IPS-NIHi7 (cell line): ENCODE results near the gene STPG4.

Experiments
- DNase-seq: peaks from one replicate; pipeline ENCODE4 v3.0.0; 2012; ENCODE audit warnings: mixed read lengths; ENCODE audit errors: extremely low spot score

STPG4 gene

DNA sequence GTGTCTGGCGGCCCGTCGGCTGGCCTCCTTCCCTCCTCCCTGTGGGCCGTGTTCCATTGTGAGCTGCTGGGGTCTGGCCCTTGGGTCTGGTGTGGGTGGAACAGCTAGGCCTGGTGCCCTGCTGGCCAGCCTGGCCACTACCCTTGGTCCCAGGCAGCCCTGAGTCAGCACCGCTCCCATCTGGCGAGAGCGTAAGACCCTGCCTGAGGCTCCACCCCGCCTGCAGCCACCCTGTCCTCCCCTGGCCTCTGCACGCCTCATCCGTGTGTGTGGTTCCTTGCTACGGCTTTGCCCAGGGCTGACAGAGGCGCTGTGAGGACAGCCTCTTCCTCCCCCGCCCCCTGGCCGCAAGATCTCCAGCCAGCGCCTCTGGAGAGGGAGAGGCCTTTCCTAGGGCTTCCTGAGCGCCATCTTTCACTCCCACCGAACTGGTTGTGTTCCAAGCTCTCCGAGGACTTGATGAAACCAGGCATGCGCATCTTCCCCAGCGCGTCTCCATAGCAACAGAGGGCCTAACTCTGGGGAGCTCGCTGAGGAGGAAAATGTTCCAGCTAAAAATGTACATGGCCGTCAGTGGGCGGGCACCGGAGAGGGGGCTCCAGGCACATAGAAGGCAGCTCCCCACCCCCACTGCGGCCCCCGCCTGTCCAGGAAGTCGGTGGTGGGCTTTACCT lies 83.0 kb downstream of the STPG4 start:
- DNase-seq: no peak

DNA sequence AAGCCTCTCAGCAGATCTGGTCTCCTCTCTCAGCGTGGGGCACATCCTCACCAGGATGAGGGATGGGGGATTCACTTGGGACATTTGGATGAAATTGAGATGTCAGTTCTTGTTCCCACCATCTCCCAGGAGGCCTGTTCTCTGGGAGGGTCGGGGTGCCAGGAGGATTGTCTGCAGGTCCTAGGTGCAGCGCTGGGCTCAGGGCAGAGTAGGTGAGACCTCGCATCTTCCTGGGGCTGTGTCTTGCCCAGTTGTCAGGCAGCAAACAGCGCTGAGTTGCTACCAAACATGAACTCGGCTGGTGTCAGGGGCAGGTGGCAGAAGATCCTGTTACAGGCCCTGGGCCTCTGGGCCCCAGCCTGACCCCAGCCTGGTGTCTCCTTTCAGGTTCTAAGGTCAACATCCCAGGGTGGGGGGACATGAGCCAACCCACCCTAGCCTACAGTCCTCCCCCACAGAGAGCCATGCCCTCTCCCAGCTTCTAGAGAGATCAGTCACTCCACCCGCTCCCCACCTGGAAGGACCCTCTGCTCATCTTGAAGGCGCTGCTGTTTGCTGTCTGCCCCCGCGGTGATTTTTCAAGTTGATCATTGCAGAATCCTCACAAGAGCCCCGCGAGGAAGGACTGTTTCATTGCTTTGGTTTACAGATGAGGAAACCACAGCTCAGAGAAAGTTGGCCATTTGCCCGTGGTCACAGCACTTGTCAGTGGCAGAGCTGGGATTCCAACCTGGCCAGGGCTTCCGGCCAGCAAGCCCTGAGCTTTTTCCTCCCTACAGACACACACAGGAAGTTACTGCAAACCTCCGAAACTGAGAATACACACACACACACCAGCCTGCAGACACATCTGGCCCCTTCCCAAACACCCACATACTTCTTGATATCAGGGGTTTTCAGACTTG lies 83.9 kb downstream of the STPG4 start:
- no peak for DNase-seq

DNA sequence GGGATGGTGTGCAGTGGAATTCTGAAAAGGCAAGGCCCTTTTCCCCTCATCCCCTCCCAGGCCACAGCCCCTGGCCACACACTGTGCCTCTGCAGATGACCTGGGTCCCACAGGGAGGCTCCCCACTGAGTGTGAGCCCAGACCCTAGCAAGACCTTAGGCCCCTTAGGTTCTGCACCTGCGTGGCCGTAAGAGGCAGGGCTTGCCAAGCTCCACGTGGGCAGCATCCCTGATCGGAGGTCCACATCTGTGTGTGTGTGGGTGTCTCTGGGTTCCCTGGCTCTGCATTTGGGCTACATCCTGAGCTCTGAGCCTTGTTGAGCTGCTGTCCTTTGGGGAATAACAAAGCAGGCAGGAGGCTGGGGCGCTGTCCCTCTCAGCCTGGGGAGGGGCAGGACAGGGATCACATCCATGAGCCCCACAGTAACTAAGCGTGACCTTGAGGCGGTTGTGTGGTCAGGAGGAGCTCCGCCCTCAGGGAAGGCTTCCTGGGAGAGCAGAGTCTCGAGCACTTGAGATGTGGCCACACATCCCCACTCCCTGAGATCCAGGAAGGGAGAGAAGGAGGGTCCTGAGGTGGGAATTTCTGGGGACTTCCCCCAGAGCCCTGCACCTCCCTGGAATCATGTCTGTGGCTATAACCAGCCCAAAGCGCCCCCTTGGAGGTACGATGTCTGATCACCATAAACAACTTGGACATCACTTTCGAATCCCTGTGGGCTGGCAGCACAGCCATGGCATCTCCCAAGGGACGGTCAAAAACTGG lies 84.8 kb downstream of the STPG4 start:
- DNase-seq: no peak

DNA sequence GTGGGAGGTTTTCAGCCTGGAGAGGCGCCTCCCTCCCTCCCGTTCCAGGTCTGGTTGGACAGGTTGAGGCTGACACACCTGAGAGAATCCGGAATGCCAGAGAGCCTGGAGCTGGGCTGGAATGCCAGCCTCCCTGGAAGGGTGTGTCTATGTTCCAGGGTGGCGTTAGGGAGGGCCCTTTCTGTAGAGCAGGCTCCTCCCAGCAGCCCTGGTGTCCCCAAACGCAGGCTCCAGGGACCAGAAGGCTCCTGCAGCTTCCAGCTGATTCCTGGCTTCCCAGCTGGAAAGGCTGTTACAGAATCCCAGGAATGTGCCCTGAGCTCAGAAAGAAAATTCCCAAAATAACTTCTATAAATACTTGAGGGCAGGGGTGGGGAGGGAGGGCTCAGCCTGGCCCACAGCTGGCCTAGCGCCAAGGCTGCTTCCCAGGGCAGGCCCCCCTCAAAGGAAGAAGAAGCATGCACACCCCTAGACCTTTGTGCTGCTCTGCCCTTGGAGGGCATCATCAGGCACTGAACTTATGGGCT lies 85.4 kb downstream of the STPG4 start:
- peak; percentile 80 for DNase-seq

DNA sequence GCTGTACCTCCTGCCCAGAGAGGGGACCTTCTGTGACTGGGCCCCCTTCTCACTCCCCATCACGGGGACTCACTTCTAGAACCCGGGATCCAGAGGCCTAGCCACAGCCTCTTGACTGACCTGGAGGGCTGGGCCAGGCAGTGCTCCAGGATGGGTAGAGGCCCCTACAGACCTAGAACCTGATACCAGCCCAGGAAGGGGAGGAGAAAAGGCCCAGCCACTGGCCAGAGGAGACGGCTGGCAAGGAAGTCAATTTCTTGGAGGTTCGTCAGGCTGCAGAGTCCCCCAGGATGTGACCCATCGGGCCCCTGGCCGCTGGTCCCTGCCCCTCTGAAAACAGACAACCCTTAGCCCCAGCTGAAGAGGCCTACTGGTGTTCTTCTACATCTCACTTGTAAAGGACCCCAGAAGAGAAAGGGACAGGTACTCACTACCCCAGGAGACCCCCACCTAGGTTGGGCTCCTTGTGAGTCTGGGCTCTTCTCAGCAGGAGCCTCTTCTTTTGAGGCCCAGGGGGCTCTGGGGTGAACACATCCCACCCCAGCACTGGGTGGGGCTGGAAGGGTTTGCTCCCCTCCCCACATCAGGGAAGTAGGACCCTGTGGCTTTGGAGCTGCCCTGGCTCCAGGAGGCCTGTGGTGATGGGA lies 86.0 kb downstream of the STPG4 start:
- DNase-seq: no peak

DNA sequence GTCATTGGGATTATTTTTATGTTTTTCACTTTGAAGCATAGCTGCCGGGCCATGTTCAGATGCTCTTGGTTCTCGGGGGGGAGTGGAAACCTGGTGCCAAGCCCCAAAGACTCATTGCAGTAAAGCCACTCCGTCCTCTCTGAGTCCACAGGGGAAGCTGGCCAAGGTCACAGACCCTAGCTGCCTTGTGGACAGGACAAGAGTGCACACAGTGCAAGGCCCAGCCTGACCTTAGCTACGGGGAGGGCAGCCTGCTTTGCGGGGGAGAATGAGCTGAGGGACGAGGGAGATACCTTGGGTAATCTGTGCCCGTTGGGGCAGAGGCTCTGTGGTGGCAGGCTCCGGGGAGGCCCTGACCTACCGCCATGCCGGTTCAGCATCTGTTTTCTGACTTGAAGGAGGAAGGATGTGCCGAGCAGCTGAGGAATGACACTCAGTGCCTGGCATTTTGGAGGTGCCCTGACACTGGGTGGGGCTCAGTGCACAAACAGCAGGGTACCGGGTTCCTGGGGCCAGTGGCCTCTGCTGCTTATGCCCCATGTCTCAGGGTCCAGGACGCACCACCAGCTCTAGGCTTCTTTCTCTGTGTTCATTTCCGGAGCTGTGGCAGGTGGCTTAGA lies 87.2 kb downstream of the STPG4 start:
- DNase-seq: no peak

DNA sequence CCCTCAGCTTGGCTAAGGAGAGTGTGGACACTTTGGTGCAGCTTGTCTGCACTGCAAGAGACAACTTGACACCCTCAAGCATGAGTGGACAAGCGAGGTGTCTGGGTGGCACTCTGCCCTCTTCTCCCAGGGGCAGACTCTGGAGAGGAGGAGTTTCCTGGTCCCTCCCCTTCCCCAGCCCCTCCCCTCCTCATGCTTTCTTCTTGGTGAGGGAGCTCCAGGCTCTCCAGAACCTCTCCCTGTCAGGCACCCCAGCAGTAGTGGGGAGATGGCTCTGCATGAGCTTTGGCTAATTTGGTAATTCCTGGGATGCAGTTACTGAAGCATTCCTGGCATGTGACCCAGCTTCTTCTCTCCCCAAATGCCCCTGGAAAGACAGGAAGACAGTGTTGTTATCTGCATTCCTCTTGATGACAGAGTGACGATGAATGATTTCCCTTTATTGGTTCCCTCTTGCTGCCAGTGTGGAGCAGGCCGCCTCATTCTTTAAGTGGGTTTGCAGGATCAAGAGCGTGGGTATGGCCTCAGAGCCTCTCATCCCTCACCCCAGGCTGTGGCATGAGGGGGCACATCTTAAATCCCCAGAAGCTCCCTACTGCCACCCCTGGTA lies 89.2 kb downstream of the STPG4 start:
- no peak for DNase-seq

DNA sequence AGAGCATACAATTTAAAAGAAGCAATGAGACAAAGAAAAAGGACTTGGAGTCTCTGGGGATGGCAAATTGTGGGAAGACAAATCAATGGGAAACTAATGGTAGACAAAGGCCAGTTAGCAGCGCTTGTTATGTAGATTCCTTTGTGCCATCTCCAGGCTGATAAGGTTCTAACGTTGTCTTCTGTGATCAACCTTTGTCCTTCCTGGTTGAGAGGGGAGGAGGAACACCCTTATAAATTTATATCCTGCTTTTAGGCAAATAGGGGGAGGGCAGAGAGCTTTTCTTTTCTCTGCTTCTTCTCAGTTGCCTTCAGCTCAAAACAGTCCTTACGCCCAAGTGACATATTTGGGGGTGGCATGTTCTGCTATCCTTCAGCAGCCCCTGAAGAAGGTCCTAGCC lies 89.8 kb downstream of the STPG4 start:
- no peak for DNase-seq

DNA sequence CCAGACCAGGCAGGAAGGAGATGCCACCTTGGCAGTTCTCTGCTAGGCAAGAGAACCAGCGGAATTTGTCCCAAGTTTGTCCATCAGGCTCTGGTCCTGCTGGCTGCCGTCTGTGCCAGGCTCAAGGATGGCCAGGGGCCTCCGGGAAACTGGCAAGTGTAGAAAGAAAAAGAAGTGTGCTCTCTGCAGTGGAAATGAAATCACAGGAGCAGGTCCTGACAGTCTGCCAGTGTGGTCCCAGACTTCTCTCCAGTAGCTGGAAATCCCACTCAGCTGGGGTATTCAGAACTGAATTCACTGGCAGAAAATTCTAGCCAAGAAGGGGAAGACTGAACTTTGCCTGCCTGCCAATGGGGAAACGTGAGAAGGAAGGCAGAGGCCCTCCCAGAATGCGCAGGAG lies 91.0 kb downstream of the STPG4 start:
- DNase-seq: no peak

DNA sequence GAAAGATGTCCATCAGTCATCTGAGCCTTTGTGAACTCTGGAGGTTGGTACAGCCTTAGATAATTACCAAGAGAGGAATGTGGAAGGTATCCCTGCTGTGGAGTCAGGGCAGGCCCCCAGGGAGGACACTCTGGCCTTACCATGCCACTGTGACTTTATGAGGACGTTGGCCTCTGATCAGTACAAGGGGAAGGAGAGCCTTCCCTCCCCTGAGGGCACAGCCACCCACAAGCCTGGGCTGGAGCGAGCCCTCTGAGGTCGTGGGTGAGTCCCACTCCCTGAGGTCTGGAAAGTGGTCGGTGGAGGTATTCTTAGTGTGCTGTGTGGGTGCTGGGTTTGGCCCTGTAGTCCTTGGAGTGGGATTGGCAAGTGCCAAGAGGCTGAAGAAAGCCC lies 91.6 kb downstream of the STPG4 start:
- no peak for DNase-seq

DNA sequence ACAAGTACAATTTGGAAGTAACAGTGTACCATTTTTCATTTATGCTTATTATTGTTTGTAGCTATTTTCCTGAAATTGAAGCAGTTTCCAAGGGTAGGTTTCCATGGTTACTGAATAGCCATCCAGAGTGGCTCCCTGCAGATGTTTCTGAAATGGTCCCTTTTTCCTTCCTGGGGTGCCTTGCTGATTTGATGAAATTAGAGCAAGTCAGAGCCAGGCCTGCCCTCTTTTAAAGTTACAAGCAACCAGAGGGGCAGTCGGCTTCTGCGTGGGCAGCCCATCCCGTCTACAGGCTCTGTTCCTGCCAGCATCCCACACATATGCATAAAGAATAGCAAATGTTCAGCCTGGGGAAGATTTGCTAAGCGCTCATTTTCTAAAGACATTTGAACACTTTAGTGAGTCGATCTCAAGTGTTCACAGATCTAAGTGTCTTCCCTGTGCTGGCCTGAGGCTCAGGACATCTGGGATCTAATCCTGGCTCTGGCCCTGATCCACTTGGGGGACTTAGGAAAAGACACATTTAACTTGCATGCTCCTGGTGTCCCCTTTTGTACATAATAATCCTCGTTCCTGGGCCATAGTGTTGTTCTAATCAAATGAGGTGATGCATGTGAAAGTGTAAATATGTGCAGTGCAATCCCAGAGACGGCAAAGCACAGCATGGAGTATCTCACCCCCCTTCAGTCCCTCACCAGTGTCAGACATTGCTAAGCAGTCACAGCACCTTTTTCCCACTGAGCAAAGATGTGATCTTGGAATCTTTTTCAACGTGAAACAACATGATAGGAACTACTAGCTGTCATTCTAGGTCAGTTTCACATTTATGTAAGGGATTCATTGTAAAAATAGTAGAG lies 92.2 kb downstream of the STPG4 start:
- no peak for DNase-seq

DNA sequence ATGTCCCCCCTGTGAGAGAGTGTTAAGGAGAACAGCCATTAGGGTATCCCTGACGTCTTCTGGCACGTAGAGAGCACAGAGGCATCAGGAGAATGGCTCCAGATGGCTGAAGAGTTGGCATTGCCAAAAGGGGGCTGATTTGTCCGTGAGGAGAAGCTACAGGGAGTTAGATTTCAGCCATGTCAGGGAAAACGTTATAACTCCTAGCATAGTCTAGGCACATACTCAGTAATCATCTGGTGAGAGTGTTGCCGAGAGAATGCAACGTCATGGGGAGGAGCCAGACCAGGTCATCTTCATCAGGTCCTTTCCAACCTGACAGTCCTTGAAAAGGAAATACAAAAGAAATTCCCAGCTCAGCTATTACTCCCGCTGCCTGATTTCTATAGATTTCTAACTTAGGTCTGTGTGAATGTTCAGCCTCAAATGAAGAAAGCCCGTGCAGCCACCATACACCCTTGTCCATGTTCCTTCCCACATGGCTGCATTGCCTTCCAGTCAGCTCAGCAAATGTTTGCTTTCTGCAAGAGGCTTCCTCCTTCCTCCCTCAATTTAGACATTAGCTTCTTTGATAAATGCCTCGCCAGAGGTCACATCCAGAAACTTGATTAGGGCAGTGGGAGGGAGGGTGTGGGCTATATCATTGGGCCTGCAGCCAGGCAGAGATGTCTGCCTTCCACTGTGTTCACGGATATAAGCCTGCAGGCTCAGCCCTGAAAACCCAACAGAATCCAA lies 93.0 kb downstream of the STPG4 start:
- DNase-seq: no peak

DNA sequence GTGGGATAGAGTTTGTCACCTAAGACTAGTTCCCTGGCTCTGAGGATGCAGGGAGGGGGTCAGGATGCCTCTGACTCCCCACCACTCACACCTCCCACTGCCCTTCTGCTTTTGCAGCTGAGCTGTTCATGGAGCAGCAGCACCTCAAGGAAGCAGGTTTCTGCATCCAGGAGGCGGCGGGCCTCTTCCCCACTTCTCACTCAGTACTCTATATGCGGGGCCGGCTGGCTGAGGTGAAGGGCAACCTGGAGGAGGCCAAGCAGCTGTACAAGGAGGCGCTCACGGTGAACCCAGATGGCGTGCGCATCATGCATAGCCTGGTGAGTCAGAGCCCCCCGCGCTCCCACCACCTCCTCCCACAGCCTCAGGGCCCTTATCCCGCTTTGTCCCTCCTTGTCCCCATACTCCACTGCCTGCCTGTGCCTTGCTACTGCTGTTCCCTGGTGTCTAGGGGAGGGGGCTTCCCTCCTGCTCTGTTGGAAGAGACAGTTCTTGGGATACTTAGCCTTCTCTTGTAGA lies 94.4 kb downstream of the STPG4 start:
- DNase-seq: no peak

DNA sequence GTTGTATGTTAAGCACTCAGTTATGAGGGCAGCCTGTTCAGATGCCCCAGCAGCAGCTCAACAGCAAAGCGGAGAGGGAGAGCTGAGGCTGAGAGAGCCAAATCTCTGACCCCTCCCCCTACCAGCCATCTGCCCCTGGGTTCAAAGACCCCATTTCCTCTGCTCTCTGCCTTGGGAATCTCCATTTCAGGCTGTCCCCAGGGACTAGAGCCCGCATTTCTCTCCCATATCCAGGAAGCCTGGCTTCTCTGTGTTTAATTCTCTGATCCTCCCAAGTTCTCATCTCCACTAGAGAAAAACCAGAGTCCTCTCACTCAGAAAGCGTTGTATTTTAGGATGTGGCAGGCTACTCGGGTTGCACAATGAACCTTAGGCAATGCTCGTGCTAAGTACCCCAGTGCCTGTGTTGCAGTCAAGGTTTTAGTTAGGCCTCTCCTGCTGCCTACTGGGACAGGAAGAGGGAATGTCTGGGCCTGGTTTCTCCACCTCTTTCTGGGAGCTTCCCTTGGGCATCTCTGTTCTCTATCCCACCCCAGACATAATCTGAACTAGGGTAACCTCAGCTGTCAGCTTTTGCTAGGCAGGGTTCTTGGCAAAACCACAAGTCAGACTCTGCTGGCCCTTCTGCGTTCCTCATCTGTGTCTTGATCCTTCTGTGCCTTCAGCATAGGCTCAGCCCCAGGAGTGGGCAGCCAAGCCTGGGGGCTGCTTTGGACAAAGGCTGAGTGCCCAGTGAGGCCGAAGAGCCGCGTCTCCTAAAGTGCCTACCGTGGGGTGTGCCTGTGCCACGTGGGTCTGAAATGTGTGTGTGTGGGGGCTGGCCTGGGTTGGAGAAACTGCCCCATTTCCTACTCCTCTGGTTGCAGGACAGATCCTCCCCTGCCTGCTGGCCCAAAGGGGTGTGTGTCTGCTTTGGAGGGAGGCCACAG lies 96.8 kb downstream of the STPG4 start:
- DNase-seq: no peak

DNA sequence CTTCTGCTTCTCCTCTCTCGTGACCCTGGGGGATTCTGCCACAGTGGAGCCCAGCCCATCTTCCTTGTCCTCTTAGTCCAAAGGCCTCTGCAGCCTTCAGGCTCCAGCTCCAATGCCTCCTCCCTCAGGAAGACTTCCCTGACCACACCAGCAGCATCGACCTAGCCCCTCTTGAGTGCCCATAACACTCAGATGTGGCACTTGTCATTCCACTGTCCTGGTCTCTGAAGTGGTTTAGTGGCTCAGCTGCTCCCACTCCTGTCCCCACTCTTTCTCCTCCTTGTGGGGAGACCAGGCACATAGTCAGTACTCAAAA lies 97.5 kb downstream of the STPG4 start:
- DNase-seq: no peak

DNA sequence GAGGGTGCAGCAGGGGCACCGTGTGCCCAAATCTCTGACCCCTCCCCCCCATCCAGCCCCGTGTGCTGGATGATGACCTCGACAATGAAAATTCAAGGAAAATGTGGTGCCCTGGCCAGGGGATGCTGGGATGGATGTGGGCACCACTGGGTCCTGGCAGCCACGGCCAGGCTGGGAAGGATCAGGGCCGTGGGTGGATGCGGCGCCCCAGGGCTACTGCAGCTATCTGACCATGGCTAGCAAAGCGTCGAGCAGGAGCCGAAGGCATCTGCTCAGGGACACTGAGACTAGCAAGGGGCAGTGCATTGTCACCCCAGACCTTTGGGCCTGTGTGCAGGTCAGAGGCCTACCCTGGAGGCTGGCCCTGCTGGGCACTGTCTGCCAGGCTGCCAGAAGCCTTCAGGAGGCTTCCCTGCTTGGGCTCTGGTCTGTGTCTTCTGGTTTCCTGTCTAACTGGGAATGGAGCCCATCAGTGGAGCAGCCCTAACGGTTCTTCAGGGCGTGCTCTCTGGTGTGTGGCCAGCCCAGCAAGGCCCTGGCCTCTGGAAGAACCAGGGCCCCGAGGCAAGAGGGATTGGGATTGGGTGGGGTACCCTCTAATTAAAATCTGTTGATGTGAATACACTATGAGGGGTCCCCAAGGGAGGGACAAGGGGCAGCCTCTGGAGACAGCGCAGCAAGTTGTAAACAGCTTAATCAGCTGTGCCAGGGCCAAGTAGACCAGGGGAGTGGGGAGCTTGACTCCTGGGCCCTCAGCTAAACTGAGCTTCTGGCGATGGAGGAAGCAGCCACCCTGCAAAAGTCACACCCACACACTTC lies 98.0 kb downstream of the STPG4 start:
- no peak for DNase-seq

DNA sequence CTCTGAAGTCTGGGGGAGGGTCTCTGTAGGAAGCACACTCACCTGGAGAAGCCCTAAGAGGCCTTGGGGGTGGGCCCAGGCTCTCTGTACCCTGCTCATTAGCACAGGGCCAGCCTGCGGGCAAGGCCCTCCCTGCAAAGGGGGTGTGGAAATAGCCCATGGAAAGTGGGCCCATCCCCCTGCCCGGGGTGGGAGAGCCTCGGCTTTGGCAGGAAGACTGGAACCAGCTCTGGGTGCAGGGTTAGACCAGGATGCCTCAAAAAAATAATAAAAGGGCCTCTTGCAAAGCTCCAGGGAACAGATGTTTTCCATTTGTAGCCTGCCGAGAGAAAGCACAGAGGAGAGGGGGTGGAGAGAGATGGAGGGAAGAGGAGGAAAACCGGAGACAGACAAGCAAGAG lies 98.7 kb downstream of the STPG4 start:
- DNase-seq: peak; percentile 65
